Gastrocnemius medialis (tissue), 4 donors: Measurements from ENCODE around the gene SQOR.

ENCODE experiments used
- POLR2A ChIP-seq, 2 donors: fragments of 450-650 bp; IDR thresholded peaks; one replicate each; pipeline ENCODE4 v1.6.1; 2017; ENCODE audit warnings: antibody characterized with exemption in 2 of 2, mild to moderate bottlenecking in 2 of 2, moderate library complexity in 2 of 2
- TF ChIP-seq, protein P1 (sequence below), 5 experiments: fragments of 450-650 bp in 3 of 5; fragments of 200-600 bp in 2 of 5; sonication (generic) in 2 of 5; IDR thresholded peaks in 4 of 5; conservative IDR thresholded peaks in 1 of 5; 1 replicate in 4 of 5; 2 replicates in 1 of 5; pipeline ENCODE4 v1.5.1; 2016 to 2019; ENCODE audit warnings: antibody characterized with exemption in 5 of 5, mild to moderate bottlenecking in 3 of 5, moderate library complexity in 3 of 5

DNA sequence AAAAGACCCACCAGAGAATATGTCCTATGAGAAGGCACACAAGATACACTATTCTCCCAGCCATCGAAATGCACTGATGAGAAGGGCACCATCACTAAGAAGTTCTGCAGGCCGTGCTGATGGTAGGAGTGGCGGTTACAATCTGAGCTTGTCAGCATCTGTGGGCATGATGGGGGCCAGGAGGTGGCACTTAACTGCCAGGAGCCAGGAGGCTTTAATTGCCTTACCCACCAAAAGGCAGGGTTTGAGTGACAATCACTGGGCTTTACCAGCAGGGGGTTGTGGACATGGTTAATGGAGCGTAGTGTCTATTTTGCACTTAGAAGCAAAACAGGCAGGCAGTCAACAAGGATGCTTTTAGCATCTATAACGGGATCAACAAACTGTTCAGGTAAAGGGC, 16.0 kb upstream of the SQOR start:
- TF ChIP-seq, protein P1, sequence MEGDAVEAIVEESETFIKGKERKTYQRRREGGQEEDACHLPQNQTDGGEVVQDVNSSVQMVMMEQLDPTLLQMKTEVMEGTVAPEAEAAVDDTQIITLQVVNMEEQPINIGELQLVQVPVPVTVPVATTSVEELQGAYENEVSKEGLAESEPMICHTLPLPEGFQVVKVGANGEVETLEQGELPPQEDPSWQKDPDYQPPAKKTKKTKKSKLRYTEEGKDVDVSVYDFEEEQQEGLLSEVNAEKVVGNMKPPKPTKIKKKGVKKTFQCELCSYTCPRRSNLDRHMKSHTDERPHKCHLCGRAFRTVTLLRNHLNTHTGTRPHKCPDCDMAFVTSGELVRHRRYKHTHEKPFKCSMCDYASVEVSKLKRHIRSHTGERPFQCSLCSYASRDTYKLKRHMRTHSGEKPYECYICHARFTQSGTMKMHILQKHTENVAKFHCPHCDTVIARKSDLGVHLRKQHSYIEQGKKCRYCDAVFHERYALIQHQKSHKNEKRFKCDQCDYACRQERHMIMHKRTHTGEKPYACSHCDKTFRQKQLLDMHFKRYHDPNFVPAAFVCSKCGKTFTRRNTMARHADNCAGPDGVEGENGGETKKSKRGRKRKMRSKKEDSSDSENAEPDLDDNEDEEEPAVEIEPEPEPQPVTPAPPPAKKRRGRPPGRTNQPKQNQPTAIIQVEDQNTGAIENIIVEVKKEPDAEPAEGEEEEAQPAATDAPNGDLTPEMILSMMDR (IDR thresholded peaks at IDR 0.05 in 4 of 5, conservative IDR thresholded peaks at IDR 0.05 in 1 of 5) = no peak
- no peak for TF ChIP-seq POLR2A (IDR thresholded peaks at IDR 0.05)
